ENCODE measurements around the gene ATP6V0D1. TPM values are rescaled to one million over a fixed set of nuclear protein-coding genes. Genes with fewer than 3 reads are reported as not detected.

Gene ATP6V0D1
- polyA plus RNA-seq, 4 donors: 66.2 to 96.0 (median 84.0) TPM

GRCh38 chr16:67445913-67446907, 34.7 kb downstream of the ATP6V0D1 start:
- no peak for DNase-seq (ENCODE audit: low read depth in 4 of 4, low spot score in 3 of 4)

GRCh38 chr16:67445441-67445912, 35.5 kb downstream of the ATP6V0D1 start:
- no peak for DNase-seq (ENCODE audit: low read depth in 4 of 4, low spot score in 3 of 4)

GRCh38 chr16:67445126-67445426, 35.9 kb downstream of the ATP6V0D1 start:
- no peak for DNase-seq (ENCODE audit: low read depth in 4 of 4, low spot score in 3 of 4)

- DNase-seq (ENCODE audit: low read depth in 4 of 4, low spot score in 3 of 4): no peak
These were observed 36.5 kb downstream of the ATP6V0D1 start for GRCh38 chr16:67444259-67445125.

- DNase-seq (ENCODE audit: low read depth in 4 of 4, low spot score in 3 of 4): no peak
These were observed 37.7 kb downstream of the ATP6V0D1 start for GRCh38 chr16:67443265-67443664.

- DNase-seq (ENCODE audit: low read depth in 4 of 4, low spot score in 3 of 4): no peak
These were observed 38.2 kb downstream of the ATP6V0D1 start for GRCh38 chr16:67442581-67443255.

GRCh38 chr16:67441907-67442306, 39.0 kb downstream of the ATP6V0D1 start:
- DNase-seq (ENCODE audit: low read depth in 4 of 4, low spot score in 3 of 4): no peak

GRCh38 chr16:67441271-67441753, 39.6 kb downstream of the ATP6V0D1 start:
- DNase-seq (ENCODE audit: low read depth in 4 of 4, low spot score in 3 of 4): peak in 1 of 4 donors; percentile 40

GRCh38 chr16:67438824-67439393, 42.0 kb downstream of the ATP6V0D1 start:
- DNase-seq (ENCODE audit: low read depth in 4 of 4, low spot score in 3 of 4): no peak

- DNase-seq (ENCODE audit: low read depth in 4 of 4, low spot score in 3 of 4): no peak
These were observed 42.7 kb downstream of the ATP6V0D1 start for GRCh38 chr16:67438098-67438791.

GRCh38 chr16:67437513-67437912, 43.4 kb downstream of the ATP6V0D1 start:
- DNase-seq (ENCODE audit: low read depth in 4 of 4, low spot score in 3 of 4): no peak

GRCh38 chr16:67436640-67437193, 44.2 kb downstream of the ATP6V0D1 start:
- no peak for DNase-seq (ENCODE audit: low read depth in 4 of 4, low spot score in 3 of 4)

- DNase-seq (ENCODE audit: low read depth in 4 of 4, low spot score in 3 of 4): no peak
These were observed 45.2 kb downstream of the ATP6V0D1 start for GRCh38 chr16:67435758-67436164.

- DNase-seq (ENCODE audit: low read depth in 4 of 4, low spot score in 3 of 4): no peak
These were observed 47.7 kb downstream of the ATP6V0D1 start for GRCh38 chr16:67433131-67433719.

- no peak for DNase-seq (ENCODE audit: low read depth in 4 of 4, low spot score in 3 of 4)
These were observed 48.5 kb downstream of the ATP6V0D1 start for GRCh38 chr16:67432506-67432890.

GRCh38 chr16:67431775-67432505, 49.0 kb downstream of the ATP6V0D1 start:
- no peak for DNase-seq (ENCODE audit: low read depth in 4 of 4, low spot score in 3 of 4)

GRCh38 chr16:67430977-67431774, 49.8 kb downstream of the ATP6V0D1 start, which contains the start of gene HSD11B2:
TSS of gene HSD11B2 (plus strand) at chr16:67431121. CDS start at chr16:67431249, 128 bp downstream.
- DNase-seq (ENCODE audit: low read depth in 4 of 4, low spot score in 3 of 4): no peak
